ENCODE results near the gene MYRF. TPM values are rescaled to one million over a fixed set of nuclear protein-coding genes. Genes with fewer than 3 reads are reported as not detected.

Gene MYRF
- total and polyA plus RNA-seq, 2 of the 13 experiments (the other 11 are each of a cell fraction or from before 2014, with no cell fraction given): 10.2 to 25.9 TPM

- TF ChIP-seq RORA (CRISPR knock-in tag; IDR thresholded peaks at IDR 0.05) (no peak), AGO2 (optimal IDR thresholded peaks at IDR 0.05; ENCODE audit: low read depth, low read length) (peak; percentile 10), STAG1 (CRISPR knock-in tag; IDR thresholded peaks at IDR 0.05) (no peak), ZFAT (CRISPR knock-in tag; conservative IDR thresholded peaks at IDR 0.05) (no peak), HNRNPLL (IDR thresholded peaks at IDR 0.05; ENCODE audit: low read depth, low read length, poor library complexity, severe bottlenecking) (peak; percentile 15), POLR2G (IDR thresholded peaks at IDR 0.05; ENCODE audit: low read depth, low read length) (peak; percentile 5; the same call in 1 of the 2 replicates), RBM22 (optimal IDR thresholded peaks at IDR 0.05; ENCODE audit: low read length) (peak; percentile 29)
- no peaks in the 10 kb centered on the region for H3K9me3 ChIP-seq (ENCODE audit: low read length)
- BruUV-seq (replicated peaks): no TSS peak
- no peak overlapping the region for H3K9ac ChIP-seq (ENCODE audit: insufficient read depth, low read depth, low read length)
- intact Hi-C loops (cut with micrococcal nuclease; ENCODE audit: unreplicated experiment) (no loop called here), in situ Hi-C loops (cut with HindIII; ENCODE audit: extremely low pct_ligation_motif_present, low pct_unique_long_range_greater_than_20kb) (loop anchor here (5.0 kb wide), 1 partner anchor 38 kb away; no protein-coding TSS in a partner anchor)
- H4K20me1 ChIP-seq (ENCODE audit: insufficient read depth, low read length): no peaks in the 10 kb centered on the region
- H2AFZ ChIP-seq (ENCODE audit: low read length): no peak overlapping the region
- no peak for ATAC-seq
- no peak overlapping the region for H3K4me2 ChIP-seq (ENCODE audit: low read depth, low read length)
- peaks cover 28% of the 10 kb centered on the region for H3K4me1 ChIP-seq (ENCODE audit: insufficient read depth, low read length)
- POLR2A ChIA-PET: no interaction called here
- no peak for DNase-seq (ENCODE audit: low spot score)
- FAIRE-seq: no peak
- H3K27me3 ChIP-seq (ENCODE audit: control insufficient read depth in 1 of 2, insufficient read depth in 2 of 2, low read length in 2 of 2): no peaks in the 10 kb centered on the region
- WGBS (ENCODE audit: low lambda C conversion rate): 100% methylated on average over 2 of the region's 10 CpGs
- H3K36me3 ChIP-seq (replicated peaks in 1 of 2; ENCODE audit: control insufficient read depth in 1 of 2, insufficient read depth in 2 of 2, low read length in 2 of 2): peaks cover 8 to 14% of the 10 kb centered on the region in 2 experiments; a peak in 2 of 5 replicates
- CTCF ChIA-PET (ENCODE audit: low intra/inter-chr PET ratio, low total read pairs): no interaction called here
- H3K79me2 ChIP-seq (ENCODE audit: insufficient read depth, low read length): no peaks in the 10 kb centered on the region
- no peak overlapping the region for H3K27ac ChIP-seq (ENCODE audit: extremely low read length, insufficient read depth, low read length)
- no peak overlapping the region for H3K4me3 ChIP-seq (replicated peaks in 1 of 3; ENCODE audit: insufficient read depth in 1 of 3, low read depth in 2 of 3, low read length in 3 of 3)
Observed at GRCh38 chr11:61744609-61745156, 7.8 kb upstream of the MYRF start.

- Histone ChIP-seq H2AFZ (ENCODE audit: low read length) (no peak overlapping the region), H3K9ac (ENCODE audit: insufficient read depth, low read depth, low read length) (no peak overlapping the region), H4K20me1 (ENCODE audit: insufficient read depth, low read length) (no peaks in the 10 kb centered on the region), H3K4me2 (ENCODE audit: low read depth, low read length) (no peak overlapping the region), H3K79me2 (ENCODE audit: insufficient read depth, low read length) (no peaks in the 10 kb centered on the region), H3K27me3 (ENCODE audit: control insufficient read depth in 1 of 2, insufficient read depth in 2 of 2, low read length in 2 of 2) (no peaks in the 10 kb centered on the region), H3K4me3 (replicated peaks in 1 of 3; ENCODE audit: insufficient read depth in 1 of 3, low read depth in 2 of 3, low read length in 3 of 3) (no peak overlapping the region), H3K4me1 (ENCODE audit: insufficient read depth, low read length) (peaks cover 41% of the 10 kb centered on the region), H3K36me3 (replicated peaks in 1 of 2; ENCODE audit: control insufficient read depth in 1 of 2, insufficient read depth in 2 of 2, low read length in 2 of 2) (peaks cover 4 to 7% of the 10 kb centered on the region in 2 experiments; a peak in 2 of 5 replicates), H3K27ac (ENCODE audit: extremely low read length, insufficient read depth, low read length) (no peak overlapping the region), H3K9me3 (ENCODE audit: low read length) (no peaks in the 10 kb centered on the region)
- POLR2A ChIA-PET: interaction anchor here (6.2 kb wide), 1 partner anchor 46 kb away, joined by 43 read pairs; the partner anchor contains the start of genes FEN1 and TMEM258
- ATAC-seq (no peak), FAIRE-seq (no peak), DNase-seq (ENCODE audit: low spot score) (no peak)
- WGBS (ENCODE audit: low lambda C conversion rate): 60% methylated on average over 7 of the region's 15 CpGs
- no TSS peak for BruUV-seq (replicated peaks)
- in situ Hi-C loops (cut with HindIII; ENCODE audit: extremely low pct_ligation_motif_present, low pct_unique_long_range_greater_than_20kb) (loop anchor here (5.0 kb wide), 1 partner anchor 36 kb away; no protein-coding TSS in a partner anchor), intact Hi-C loops (cut with micrococcal nuclease; ENCODE audit: unreplicated experiment) (no loop called here)
- CTCF ChIA-PET (ENCODE audit: low intra/inter-chr PET ratio, low total read pairs): interaction anchor here (2.7 kb wide), 1 partner anchor 31 kb away, joined by 38 read pairs; no protein-coding TSS in a partner anchor
- TF ChIP-seq PATZ1 (CRISPR knock-in tag; IDR thresholded peaks at IDR 0.05) (0 out of 2 replicates have a peak, but pooled peaks have one; percentile 12), AKAP8 (CRISPR knock-in tag; IDR thresholded peaks at IDR 0.05) (no peak), ZC3H13 (CRISPR knock-in tag; IDR thresholded peaks at IDR 0.05) (peak; percentile 41), FOXO1 (CRISPR knock-in tag; IDR thresholded peaks at IDR 0.05) (no peak), ZBTB33 (CRISPR knock-in tag; IDR thresholded peaks at IDR 0.05) (peak; percentile 86), AGO1 (IDR thresholded peaks at IDR 0.05; ENCODE audit: low read depth, low read length, poor library complexity, severe bottlenecking) (peak; percentile 44), CCAR2 (optimal IDR thresholded peaks at IDR 0.05; ENCODE audit: low read depth, low read length) (no peak)
Observed at GRCh38 chr11:61745781-61746441, 6.5 kb upstream of the MYRF start.

Data from HepG2 (cell line).